ENCODE results near the gene GTF2F1.
"Not testable (repeated sequence)": the region's sequence is repeated elsewhere in the genome, so short reads cannot be mapped to it uniquely, and the experiment has no call there.

GTF2F1 gene, protein sequence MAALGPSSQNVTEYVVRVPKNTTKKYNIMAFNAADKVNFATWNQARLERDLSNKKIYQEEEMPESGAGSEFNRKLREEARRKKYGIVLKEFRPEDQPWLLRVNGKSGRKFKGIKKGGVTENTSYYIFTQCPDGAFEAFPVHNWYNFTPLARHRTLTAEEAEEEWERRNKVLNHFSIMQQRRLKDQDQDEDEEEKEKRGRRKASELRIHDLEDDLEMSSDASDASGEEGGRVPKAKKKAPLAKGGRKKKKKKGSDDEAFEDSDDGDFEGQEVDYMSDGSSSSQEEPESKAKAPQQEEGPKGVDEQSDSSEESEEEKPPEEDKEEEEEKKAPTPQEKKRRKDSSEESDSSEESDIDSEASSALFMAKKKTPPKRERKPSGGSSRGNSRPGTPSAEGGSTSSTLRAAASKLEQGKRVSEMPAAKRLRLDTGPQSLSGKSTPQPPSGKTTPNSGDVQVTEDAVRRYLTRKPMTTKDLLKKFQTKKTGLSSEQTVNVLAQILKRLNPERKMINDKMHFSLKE

GRCh38 chr19:6393074-6393982, at the start of gene GTF2F1:
Gene GTF2F1 (minus strand): TSS chr19:6393164. CDS start chr19:6392995, 169 bp downstream.
- peak; percentile 22 for DNase-seq

DNA sequence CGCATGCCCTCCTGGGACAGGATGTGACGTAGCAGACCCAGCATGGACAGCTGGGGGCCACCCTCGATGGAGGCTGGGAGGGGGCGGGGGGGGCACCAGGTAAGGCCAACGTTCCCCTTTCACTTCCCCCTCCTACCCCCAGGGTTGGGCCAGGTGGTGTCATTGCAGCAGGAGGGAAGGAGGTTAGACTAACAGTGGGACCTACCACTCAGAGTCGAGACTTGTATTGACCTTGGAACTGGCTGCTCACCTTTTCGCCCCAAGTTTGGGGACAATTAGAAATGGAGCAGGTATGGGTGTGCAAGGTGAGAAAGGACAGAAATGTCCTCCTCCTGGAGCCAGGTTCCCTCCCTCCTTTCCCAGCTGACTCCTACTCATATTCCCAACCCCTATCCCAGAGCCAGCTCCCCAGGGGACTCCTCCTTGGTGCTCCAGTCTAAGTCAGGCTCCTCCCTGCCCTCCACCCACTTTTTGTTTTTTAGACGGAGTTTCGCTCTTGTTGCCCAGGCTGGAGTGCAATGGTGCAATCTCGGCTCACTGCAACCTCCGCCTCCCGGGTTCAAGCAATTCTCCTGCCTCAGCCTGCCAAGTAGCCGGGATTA, 49.2 kb upstream of the GTF2F1 start:
- DNase-seq = no peak

DNA sequence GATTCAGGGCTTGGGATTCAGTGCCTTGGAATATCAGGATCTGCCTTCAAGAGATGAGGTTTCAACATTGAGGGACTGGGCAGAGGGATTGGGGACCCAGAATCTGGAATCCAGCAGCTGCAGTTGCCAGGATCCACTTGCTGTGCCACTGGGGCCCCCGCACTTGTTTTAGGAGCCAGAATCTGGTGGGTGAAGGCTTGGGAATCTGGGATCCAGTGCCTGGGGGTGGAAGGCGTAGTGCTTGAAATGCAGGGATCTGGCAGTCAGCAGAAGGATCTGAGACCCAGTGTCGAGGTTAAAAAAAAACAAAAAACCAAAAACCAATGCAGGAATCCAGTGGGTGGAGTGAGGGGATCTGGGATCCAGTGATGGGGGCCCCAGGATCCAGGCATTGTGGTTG, 47.9 kb upstream of the GTF2F1 start:
- no peak for DNase-seq

- DNase-seq = no peak
Observed at GRCh38 chr19:6439743-6440142, 46.8 kb upstream of the GTF2F1 start.

DNA sequence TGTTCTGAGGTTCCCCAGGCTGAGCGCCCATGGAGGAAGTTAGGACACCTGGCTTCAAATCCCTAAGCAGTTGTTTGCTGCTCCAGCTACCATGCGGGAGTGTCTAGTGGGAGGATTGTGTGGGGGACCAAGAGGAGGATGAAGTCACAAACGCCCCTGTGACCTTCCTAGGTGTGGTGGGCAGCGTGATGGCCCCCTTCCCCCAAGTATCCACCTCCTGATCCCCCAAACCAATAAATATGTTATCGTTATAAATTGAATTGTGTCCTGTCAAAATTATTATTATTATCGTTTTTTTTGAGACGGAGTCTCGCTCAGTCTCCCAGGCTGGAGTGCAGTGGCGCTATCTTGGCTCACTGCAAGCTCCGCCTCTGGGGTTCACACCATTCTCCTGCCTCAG, 40.7 kb upstream of the GTF2F1 start, which contains the start of gene SLC25A41:
Gene SLC25A41, minus strand, starts transcription at position 101 of the 400 bp plus-strand sequence. Its CDS starts 70 bp downstream, at position 31.
- DNase-seq = no peak

GRCh38 chr19:6433165-6433564, 40.2 kb upstream of the GTF2F1 start:
- DNase-seq = no peak

- DNase-seq = no peak
Observed at GRCh38 chr19:6431891-6432290, 38.9 kb upstream of the GTF2F1 start.

GRCh38 chr19:6429419-6430221, 36.7 kb upstream of the GTF2F1 start:
- DNase-seq = no peak

DNA sequence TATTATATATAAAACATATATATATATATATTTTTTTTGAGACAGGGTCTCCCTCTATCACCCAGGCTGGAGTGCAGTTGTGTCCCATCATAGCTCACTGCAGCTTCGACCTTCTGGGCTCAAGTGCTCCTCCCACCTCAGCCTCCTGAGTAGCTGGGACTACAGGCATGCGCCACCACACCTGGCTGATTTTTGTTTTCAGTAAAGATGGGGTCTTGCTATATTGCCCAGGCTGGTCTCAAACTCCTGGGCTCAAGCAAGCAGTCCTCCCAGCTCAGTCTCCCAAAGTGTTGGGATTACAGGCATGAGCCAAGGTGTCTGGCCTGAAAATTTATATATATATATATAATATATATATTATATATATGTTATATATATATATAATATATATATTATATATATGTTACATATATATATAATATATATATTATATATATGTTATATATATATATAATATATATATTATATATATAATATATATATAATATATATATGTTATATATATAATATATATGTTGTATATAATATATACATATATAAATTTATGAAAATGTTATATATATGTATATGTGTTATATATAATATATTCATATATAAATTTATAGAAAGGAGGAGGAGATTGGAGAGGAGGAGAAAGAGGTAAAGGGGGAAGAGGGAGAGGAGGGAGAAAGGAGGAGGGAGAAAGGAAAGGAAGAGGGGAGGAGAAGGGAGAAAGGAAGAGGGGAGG, 35.9 kb upstream of the GTF2F1 start:
- DNase-seq = not testable (repeated sequence)

- DNase-seq = no peak
Observed at GRCh38 chr19:6427131-6427530, 34.2 kb upstream of the GTF2F1 start.

DNA sequence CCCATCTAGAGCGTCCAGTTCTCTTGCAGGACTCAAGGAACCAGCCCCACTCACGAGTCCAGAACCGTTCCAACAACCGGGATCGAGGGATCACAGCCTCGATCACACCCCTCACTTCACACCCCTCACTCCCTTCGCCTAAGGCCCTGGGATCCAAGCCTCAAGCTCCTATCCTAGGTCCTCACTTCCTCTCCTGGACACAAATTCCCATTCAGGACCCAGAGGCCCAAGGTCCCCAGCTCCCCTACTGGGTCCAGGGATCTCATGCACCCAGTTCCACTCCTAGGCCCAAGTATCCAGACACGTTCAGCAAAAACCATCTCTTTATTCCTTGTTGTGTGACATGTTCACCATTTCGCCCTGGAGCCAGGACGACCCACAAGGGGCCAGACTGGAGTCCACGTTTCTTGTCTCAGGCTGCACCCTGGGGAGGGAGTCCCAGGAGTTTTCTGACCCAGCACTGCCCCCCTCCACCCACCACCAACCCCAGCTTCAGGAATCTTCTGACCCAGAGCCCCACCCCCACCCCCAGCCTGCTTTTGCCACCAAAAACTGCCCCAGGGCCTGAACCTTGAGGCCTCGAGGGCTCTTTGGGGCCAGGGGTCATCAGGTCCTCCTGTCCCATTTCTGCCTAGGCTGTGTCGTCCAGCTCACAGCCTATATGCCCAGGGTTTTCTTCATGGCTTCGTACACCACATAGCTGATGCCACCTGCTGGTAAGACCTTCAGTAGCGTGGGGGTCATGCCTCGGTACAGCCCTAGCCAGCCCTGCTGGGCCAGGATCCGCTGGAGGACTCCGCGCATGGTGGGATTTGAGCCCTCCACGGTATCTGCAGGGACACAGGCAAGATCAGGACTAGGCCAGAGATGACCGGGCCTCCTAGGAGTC, 33.0 kb upstream of the GTF2F1 start:
- DNase-seq = no peak

DNA sequence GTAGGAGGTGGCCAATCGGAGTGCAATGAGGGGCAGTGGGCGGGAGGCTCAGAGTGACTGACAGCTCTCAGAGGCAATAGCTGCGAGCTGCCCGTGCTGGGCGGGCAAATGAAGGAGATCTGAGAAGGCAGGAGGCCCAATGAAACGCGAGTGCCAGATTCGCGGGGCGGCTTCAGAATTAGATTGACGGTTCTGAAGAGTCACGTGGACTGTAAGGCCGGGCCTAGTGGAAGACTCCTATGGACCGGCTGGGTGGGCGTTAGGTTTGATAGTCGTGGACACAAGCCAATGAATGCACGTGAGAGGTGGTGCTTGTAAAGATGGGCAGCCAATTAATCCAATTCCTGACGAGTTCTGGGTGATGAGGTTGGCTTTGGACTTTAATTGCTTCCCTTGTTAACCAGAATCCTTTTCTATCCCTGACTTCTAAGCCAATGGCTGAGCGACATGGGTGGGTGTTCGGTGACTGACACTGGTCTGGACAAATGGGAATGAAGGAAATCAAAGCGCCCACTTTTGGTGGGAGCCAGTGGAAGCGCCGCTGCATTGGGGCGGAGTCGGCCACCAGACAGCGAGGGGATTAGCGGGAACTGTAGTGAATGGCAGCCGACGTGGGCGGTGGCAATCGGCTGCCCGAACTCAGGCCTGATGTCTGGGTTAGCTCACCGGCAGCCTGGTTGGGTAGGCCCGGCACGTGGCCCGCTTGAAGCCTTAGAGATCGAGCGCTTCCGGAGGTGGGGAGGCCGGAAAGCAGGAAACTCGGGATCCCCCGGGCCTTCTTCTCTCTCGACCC, 32.2 kb upstream of the GTF2F1 start:
- DNase-seq = peak; percentile 99

DNA sequence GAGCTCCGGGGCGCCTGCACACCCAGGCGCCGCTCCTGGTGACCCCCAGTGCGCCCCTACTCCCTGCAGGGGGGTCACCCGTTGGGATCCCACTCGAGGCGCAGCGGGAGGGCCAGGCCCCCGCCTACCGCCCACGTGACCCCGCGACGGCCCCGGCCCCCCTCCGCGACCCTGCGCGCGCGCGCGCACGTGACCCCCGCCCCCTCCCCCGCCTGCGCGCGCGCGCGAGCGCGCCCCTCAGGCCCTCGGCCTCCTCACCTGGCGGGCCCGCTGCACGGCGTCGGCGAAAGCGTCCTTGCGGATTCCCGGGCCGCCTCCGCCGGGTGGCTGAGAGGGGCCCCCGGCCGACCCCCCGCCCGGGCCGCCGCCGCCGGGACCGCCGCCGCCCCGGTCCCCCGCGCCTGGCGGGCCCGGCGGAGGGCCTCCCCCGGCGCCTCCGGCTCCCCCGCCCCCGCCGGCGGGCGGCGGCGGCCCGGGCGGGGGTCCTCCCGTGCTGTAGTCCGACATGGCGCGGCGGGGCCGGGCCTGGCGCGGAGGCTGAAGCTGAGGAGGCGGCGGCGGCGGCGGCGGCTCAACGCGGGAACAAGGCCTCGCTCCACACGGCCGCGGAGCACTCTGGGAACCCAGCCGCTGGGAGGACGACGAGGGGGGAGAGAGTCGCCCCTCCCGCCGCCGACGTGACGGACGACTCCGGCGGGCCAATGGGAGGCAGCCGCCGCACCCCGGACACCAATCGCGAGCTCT, 31.4 kb upstream of the GTF2F1 start, which contains the start of gene KHSRP:
Gene KHSRP, minus strand, starts transcription at position 617 of the 744 bp plus-strand sequence. Its CDS starts 110 bp downstream, at position 507.
- no peak for DNase-seq

- DNase-seq = no peak
Observed at GRCh38 chr19:6423499-6424194, 30.7 kb upstream of the GTF2F1 start.

DNA sequence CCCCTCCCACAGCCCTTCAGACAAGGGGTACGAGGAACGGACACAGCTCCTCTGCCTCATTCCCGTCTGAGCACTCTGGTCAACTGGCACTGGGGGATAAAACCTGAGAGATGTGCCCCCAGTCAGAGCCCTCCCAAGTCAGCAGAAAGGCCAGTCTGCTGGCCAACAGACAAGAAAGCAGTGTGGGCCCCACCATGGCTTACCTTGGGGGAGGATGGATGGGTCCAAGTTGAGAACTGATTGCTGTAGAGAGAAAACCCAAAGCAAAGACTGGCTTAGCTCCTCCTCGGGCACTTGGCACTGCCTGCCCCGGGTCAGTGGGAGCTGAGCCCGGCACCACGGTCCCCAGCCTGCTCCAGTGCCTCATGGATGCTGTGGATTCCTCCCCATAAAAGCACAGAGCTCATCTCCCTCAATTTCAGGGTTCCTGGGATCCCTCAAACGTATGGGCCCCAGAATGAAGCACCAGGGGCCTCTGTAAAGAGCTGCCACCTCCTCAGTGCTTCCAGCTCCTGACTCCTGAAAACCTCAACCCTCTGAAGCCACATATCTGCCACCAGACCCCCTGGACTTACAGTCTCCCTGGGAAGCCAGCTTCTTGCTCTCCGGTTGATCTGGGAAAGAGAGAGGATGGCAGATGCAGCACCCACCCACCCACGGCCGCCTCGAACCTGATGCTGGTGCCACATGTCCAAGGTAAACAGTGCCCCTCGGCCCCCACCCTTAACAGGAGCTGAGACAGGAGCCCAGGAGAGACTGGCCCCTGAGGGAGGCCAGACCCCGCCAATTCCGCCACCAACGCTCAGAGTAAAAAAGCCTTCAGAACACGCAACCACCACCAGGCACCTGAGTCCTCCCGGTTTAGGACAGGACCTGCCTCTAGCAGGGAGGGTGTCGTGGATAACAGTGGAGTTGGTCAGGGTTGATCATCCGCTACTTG, 28.4 kb upstream of the GTF2F1 start:
- no peak for DNase-seq

DNA sequence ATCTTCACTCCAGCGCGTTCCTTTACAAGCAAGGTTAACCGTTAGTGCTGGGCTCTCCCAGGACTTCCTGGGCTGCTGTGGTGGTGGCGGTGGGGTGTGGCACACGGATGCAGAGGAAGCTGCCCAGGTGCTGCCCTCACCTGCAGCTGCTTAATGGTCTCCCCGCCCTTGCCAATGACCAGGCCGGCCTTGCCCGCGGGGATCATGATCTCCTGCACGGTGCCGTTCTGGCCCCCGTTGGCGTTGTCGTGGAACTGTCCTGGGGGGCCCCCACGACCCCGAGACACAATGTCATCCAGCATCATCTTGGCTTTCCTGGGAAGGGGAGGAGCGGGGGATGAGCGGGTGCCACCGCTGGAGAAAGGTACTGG, 25.6 kb upstream of the GTF2F1 start:
- DNase-seq = no peak
